ENCODE data around the gene ZNF644. TPM values are rescaled to one million over a fixed set of nuclear protein-coding genes. Genes with fewer than 3 reads are reported as not detected.

Gene ZNF644
- total RNA-seq, 1 experiment from 2014 or later, result 71.4 TPM

- Mint-ChIP-seq H3K4me3 (no peak overlapping the region), H3K27ac (no peak overlapping the region), H3K36me3 (peaks cover 34% of the 10 kb centered on the region), H3K27me3 (ENCODE audit: low read depth) (peaks cover 4% of the 10 kb centered on the region; the same call in 1 of the 2 replicates), H3K9me3 (peaks cover 72% of the 10 kb centered on the region), H3K4me1 (no peaks in the 10 kb centered on the region)
- POLR2A ChIA-PET, result no interaction called here
- DNase-seq (ENCODE audit: low spot score), result no peak
- CTCF ChIA-PET, result no interaction called here
- TF ChIP-seq NR3C1 (CRISPR knock-in tag; conservative IDR thresholded peaks at IDR 0.05; ENCODE audit: low read depth) (no peak), ZNF317 (CRISPR knock-in tag; IDR thresholded peaks at IDR 0.05; ENCODE audit: borderline replicate concordance, low read depth) (peak; percentile 100), OVOL2 (CRISPR knock-in tag; IDR thresholded peaks at IDR 0.05; ENCODE audit: borderline replicate concordance) (no peak), MAX (CRISPR knock-in tag; IDR thresholded peaks at IDR 0.05) (no peak), ETV6 (CRISPR knock-in tag; IDR thresholded peaks at IDR 0.05) (no peak), ATF6 (CRISPR knock-in tag; IDR thresholded peaks at IDR 0.05) (no peak)
- ATAC-seq, result no peak
Measured at GRCh38 chr1:90879281-90879680, 142.6 kb downstream of the ZNF644 start.

GRCh38 chr1:90876101-90876500, 145.7 kb downstream of the ZNF644 start:
- DNase-seq (ENCODE audit: low spot score) (no peak), ATAC-seq (no peak)
- H3K27ac Mint-ChIP-seq, result no peak overlapping the region
- ChIA-PET CTCF (no interaction called here), POLR2A (no interaction called here)
- TF ChIP-seq ZNF532 (CRISPR knock-in tag; IDR thresholded peaks at IDR 0.05; ENCODE audit: borderline replicate concordance) (no peak), OVOL2 (CRISPR knock-in tag; IDR thresholded peaks at IDR 0.05; ENCODE audit: borderline replicate concordance) (no peak), ETV6 (CRISPR knock-in tag; IDR thresholded peaks at IDR 0.05) (no peak), NR2C2 (CRISPR knock-in tag; IDR thresholded peaks at IDR 0.05) (no peak), NR3C1 (CRISPR knock-in tag; conservative IDR thresholded peaks at IDR 0.05; ENCODE audit: low read depth) (no peak), FOXP1 (CRISPR knock-in tag; IDR thresholded peaks at IDR 0.05; ENCODE audit: borderline replicate concordance) (no peak), MYBL2 (CRISPR knock-in tag; IDR thresholded peaks at IDR 0.05) (no peak), TEAD4 (CRISPR knock-in tag; IDR thresholded peaks at IDR 0.05) (no peak), CDX4 (CRISPR knock-in tag; IDR thresholded peaks at IDR 0.05; ENCODE audit: borderline replicate concordance) (no peak), RORB (CRISPR knock-in tag; IDR thresholded peaks at IDR 0.05) (no peak), ESRRA (CRISPR knock-in tag; IDR thresholded peaks at IDR 0.05; ENCODE audit: borderline replicate concordance) (no peak), AR (CRISPR knock-in tag; IDR thresholded peaks at IDR 0.05) (no peak)
- H3K27me3 Mint-ChIP-seq (ENCODE audit: low read depth), result peaks cover 4% of the 10 kb centered on the region; the same call in 1 of the 2 replicates
- H3K9me3 Mint-ChIP-seq, result peaks cover 53% of the 10 kb centered on the region
- no peak overlapping the region for H3K4me3 Mint-ChIP-seq
- peaks cover 22% of the 10 kb centered on the region for H3K36me3 Mint-ChIP-seq
- no peaks in the 10 kb centered on the region for H3K4me1 Mint-ChIP-seq

Data from WTC11 (cell line).